GM10266 (cell line): ENCODE data around the gene GPC5.

Experiments
- DNase-seq: peaks from one replicate; pipeline ENCODE4 v3.0.0; 2012; ENCODE audit errors: extremely low spot score
- TF ChIP-seq, protein P1 (sequence below): IDR thresholded peaks from 2 replicates; pipeline ENCODE4 v1.5.1; 2012; ENCODE audit warnings: mild to moderate bottlenecking, low read depth; ENCODE audit not compliant: control insufficient read depth, insufficient read depth; ENCODE audit errors: missing control alignments

The GPC5 gene

DNA sequence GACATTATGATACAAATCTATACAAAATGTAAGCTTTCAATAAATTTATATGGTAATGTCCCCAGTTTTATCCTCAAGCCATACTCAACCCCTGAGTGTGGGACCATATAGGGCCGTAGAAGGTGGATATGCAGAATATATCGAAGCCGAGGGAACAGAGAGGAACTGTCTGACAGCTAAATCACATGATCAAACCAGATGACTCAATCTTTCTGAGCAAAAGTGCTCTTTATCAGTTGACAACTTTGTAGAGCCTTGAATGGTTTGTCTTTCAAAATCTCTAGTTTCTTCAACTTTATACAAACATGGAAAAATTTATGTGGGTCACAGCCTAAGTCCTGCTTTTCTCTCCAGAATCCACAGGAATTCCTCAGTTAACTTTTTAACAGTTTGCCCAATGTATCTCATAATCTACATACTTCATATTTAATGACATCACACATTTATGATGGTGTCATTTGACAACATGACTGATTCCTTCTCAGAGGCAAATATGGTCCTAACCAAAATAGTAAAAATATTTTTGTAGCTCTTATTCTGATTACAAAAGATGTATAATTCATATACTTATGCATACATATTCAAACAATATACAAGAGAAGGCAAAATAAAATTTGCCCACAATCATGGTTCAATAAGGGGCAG is 1155.2 kb downstream of the GPC5 start:
- no peak for DNase-seq
- TF ChIP-seq, protein P1, sequence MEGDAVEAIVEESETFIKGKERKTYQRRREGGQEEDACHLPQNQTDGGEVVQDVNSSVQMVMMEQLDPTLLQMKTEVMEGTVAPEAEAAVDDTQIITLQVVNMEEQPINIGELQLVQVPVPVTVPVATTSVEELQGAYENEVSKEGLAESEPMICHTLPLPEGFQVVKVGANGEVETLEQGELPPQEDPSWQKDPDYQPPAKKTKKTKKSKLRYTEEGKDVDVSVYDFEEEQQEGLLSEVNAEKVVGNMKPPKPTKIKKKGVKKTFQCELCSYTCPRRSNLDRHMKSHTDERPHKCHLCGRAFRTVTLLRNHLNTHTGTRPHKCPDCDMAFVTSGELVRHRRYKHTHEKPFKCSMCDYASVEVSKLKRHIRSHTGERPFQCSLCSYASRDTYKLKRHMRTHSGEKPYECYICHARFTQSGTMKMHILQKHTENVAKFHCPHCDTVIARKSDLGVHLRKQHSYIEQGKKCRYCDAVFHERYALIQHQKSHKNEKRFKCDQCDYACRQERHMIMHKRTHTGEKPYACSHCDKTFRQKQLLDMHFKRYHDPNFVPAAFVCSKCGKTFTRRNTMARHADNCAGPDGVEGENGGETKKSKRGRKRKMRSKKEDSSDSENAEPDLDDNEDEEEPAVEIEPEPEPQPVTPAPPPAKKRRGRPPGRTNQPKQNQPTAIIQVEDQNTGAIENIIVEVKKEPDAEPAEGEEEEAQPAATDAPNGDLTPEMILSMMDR, result no peak

DNA sequence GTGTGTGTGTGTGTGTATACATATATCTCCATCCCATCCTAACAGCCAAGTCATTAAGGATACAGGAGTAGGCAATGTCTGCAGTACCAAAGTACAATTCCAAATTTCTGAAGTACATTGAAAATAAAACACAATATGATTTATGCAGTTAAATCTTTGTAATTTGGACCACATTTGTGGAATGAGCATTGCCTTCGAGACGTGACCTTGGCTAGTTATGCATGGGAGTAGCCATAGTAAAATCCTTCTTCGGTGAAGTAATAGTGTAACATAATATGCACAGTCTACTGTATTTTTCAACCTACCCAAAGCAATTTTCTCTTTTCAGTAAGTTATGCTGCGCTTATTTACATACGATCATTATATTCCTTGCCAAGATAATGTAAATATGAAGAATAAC is 1162.5 kb downstream of the GPC5 start:
- TF ChIP-seq, protein P1, result no peak
- DNase-seq, result no peak

DNA sequence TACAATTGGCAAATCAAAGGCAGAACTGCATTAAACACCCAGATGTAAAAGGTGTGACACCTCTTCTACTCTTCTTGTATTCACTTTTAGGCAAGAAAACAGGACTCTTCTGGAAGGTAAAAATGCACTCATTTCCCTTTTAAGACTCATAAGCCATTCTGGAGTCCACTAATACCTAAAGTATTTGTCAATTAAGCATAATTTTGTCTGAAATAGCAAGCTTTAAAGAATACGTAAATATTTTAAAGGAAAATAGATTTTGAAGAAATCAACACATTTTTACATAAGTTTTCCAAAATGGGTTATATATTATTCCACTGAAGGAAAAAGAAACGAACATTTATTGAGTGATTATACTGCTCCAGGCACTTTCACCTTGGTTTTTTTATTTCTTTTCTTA is 1166.5 kb downstream of the GPC5 start:
- no peak for DNase-seq
- TF ChIP-seq, protein P1, result no peak

DNA sequence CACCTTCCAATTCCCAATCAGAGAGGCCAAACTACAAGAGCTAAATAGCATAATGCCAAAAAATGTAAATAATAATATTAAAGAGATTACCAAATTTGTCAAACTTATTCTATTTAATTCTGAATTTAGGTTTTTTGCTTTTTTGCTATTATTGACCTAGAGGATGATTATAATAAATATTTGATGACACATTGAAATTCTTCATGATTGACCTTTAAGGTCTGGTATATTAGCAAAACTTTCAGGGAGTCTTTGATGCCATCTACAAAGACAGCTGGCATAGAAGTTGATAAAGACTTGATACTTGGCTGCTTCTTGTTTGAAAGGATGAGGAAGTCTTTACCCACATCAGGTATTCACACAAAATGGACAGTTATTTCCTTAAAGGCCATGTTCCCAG is 1168.3 kb downstream of the GPC5 start:
- TF ChIP-seq, protein P1, result no peak
- no peak for DNase-seq

DNA sequence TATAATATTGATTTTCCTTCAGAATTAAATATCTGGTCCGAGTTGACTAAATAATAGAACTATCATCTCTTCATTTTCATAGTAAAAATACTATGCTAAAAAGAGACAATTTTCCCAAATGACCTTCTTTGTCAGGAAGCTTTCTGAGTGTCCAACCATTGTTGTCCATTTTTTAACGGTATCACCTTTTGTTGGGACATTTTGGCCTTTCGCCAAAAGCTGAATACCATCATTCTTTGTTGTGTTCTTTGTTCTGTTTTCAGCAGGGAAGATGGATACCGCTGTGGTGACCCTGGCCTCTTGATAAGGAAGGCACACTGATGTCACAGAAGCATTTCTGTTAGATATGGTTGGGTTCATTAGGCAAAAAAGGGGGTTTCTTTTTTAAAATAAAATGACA is 1173.8 kb downstream of the GPC5 start:
- DNase-seq, result no peak
- TF ChIP-seq, protein P1, result no peak

DNA sequence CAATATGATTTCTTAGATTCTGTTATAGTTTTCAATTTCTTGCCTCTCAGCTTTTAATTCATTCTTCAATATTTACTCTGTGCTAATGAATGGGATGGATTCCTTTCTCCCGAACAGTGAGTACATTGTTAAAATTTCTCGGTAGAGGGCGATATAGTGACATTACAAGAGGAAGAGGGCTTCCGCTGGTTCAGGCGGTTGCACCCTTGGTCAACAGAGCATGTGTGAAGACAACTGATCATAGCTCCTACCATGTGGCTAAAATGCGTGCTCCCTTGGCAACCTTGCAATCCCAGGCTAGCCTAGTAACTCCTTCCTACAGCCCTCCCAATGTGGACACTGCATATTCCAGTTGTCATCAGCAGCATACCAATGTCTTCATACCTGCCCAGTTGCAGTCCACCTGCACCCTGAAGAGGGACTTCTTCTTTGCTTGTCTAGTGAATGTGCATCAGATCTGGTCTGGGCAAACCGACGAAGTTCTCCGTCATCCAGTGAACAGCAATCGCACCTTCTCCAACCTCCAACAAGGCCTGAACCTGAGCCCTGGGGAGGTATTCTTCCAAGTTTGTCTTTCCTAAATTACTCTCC is 1175.1 kb downstream of the GPC5 start:
- TF ChIP-seq, protein P1, result no peak
- DNase-seq, result peak; percentile 15

DNA sequence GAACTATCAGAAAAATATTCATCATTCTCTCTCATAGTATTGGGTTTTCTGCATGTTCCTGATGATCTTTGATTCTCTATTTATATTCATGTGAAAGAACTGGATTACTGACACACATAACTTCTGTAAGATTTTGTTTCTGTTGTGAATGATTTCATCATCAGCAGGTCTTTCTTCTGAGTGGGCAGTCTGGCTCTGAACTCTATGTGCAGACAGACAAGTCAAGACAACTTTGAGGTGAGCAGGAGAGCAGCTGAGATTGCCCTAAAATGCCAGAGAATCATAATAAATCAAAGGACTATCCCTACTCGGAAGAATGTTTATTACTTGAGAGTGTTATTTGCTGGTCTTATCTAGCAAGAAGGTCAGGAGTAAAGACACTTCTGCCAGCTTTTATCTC is 1176.1 kb downstream of the GPC5 start:
- TF ChIP-seq, protein P1, result no peak
- DNase-seq, result no peak
